B cell (primary cell): ENCODE results near the gene MSTO1. TPM values are rescaled to one million over a fixed set of nuclear protein-coding genes. Genes with fewer than 3 reads are reported as not detected.
"Not testable (repeated sequence)": the region's sequence is repeated elsewhere in the genome, so short reads cannot be mapped to it uniquely, and the experiment has no call there.

Source experiments
- ATAC-seq: fragments of 200-7000 bp; cut with Tn5 transposase; one replicate; pipeline ENCODE4 v1.10.0; 2021; ENCODE audit warnings: low read depth, mild to moderate bottlenecking, moderate number of reproducible peaks, moderate library complexity
- CTCF ChIA-PET: fragments of 350-600 bp; sonication (Branson Sonifier 250); formaldehyde crosslinking; loops from one replicate; lab custom pipeline; 2021; ENCODE audit warnings: antibody characterized with exemption, inconsistent platforms; lab: Charles Lee
- POLR2A ChIA-PET: fragments of 350-600 bp; sonication (Branson Sonifier 250); formaldehyde crosslinking; loops from one replicate; lab custom pipeline; 2021; ENCODE audit warnings: antibody characterized with exemption; lab: Charles Lee
- DNase-seq: peaks from one replicate; pipeline ENCODE4 v3.0.0; 2013
- H2AFZ ChIP-seq: 2 replicates; pipeline ENCODE4 v1.6.1; 2012; ENCODE audit warnings: mild to moderate bottlenecking, low read depth, low read length; ENCODE audit not compliant: insufficient read depth, poor library complexity, severe bottlenecking
- H3K27ac ChIP-seq, 2 donors: 1 replicate in 1 of 2; 2 replicates in 1 of 2; pipeline ENCODE4 v1.5.1; 2012 to 2013; ENCODE audit warnings: low read length in 2 of 2, mild to moderate bottlenecking in 2 of 2, moderate library complexity in 1 of 2
- H3K27me3 ChIP-seq, 4 experiments: fragments of 200-600 bp in 1 of 4; sonication (generic) in 1 of 4; replicated peaks in 1 of 4; 1 replicate in 2 of 4; 2 replicates in 2 of 4; pipeline versions ENCODE4 v1.6.1 to v1.7.0; 2013 to 2016; ENCODE audit warnings: low read length in 3 of 4, mild to moderate bottlenecking in 2 of 4, mixed read lengths in 1 of 4, moderate library complexity in 1 of 4; ENCODE audit not compliant: insufficient read depth in 4 of 4, control insufficient read depth in 3 of 4; ENCODE audit errors: control extremely low read depth in 1 of 4
- H3K36me3 ChIP-seq, 2 experiments: replicated peaks in 1 of 2; 1 replicate in 1 of 2; 2 replicates in 1 of 2; pipeline versions ENCODE4 v1.6.1 to v1.7.1; 2013; ENCODE audit warnings: low read length in 1 of 2; ENCODE audit not compliant: insufficient read depth in 2 of 2, control insufficient read depth in 1 of 2; ENCODE audit errors: control extremely low read depth in 1 of 2, extremely low read depth in 1 of 2
- H3K4me1 ChIP-seq, 2 donors: fragments of 200-600 bp in 1 of 2; sonication (generic) in 1 of 2; 1 replicate in 1 of 2; 2 replicates in 1 of 2; pipeline versions ENCODE4 v1.5.1 to v1.6.1; 2013 to 2017; ENCODE audit warnings: low read length in 2 of 2; ENCODE audit not compliant: control insufficient read depth in 2 of 2, insufficient read depth in 2 of 2
- H3K4me2 ChIP-seq: replicated peaks from 2 replicates; pipeline ENCODE3; 2012; ENCODE audit warnings: mild to moderate bottlenecking, low read depth, low read length; ENCODE audit not compliant: poor library complexity, severe bottlenecking
- H3K4me3 ChIP-seq, 5 experiments: fragments of 200-600 bp in 1 of 5; sonication (generic) in 1 of 5; 1 replicate in 3 of 5; 2 replicates in 2 of 5; pipeline versions ENCODE4 v1.5.1 to v1.7.0; 2011 to 2016; ENCODE audit warnings: low read length in 4 of 5, mild to moderate bottlenecking in 4 of 5, low read depth in 2 of 5, control low read depth in 1 of 5, moderate library complexity in 1 of 5; ENCODE audit not compliant: insufficient read depth in 1 of 5; ENCODE audit errors: control extremely low read depth in 1 of 5, extremely low read depth in 1 of 5
- H3K79me2 ChIP-seq: fragments of 200-600 bp; sonication (generic); one replicate; pipeline ENCODE4 v1.6.0; 2016; ENCODE audit warnings: low read length; ENCODE audit not compliant: control insufficient read depth, insufficient read depth
- H3K9ac ChIP-seq: fragments of 200-600 bp; sonication (generic); 2 replicates; pipeline ENCODE4 v1.6.1; 2017; ENCODE audit warnings: mild to moderate bottlenecking, low read length, moderate library complexity
- H3K9me3 ChIP-seq, 3 donors: one replicate each; pipeline versions ENCODE4 v1.6.1 to v1.7.1; 2013; ENCODE audit warnings: low read length in 2 of 3; ENCODE audit not compliant: control insufficient read depth in 2 of 3, insufficient read depth in 1 of 3; ENCODE audit errors: control extremely low read depth in 1 of 3
- H4K20me1 ChIP-seq: 2 replicates; pipeline ENCODE4 v1.6.0; 2012; ENCODE audit warnings: mild to moderate bottlenecking, low read length; ENCODE audit not compliant: insufficient read depth, control insufficient read depth, poor library complexity, severe bottlenecking
- H3K27ac Mint-ChIP-seq: one replicate; pipeline ENCODE4 v1.8.0; 2021; ENCODE audit warnings: mixed read lengths
- H3K27me3 Mint-ChIP-seq: one replicate; pipeline ENCODE4 v1.8.0; 2021; ENCODE audit warnings: mixed read lengths
- H3K4me1 Mint-ChIP-seq: one replicate; pipeline ENCODE4 v1.8.0; 2021; ENCODE audit warnings: mixed read lengths
- H3K4me3 Mint-ChIP-seq: one replicate; pipeline ENCODE4 v1.8.0; 2021; ENCODE audit warnings: mixed read lengths
- H3K9me3 Mint-ChIP-seq: one replicate; pipeline ENCODE4 v1.8.0; 2022; ENCODE audit warnings: mixed read lengths; ENCODE audit not compliant: insufficient read depth
- EZH2 ChIP-seq: IDR thresholded peaks from 2 replicates; pipeline ENCODE4 v1.6.1; 2012; ENCODE audit warnings: borderline replicate concordance, low read depth, mild to moderate bottlenecking, moderate library complexity, low read length; ENCODE audit not compliant: insufficient read depth, poor library complexity, severe bottlenecking
- WGBS: methylation state at CpG from one replicate; pipeline ENCODE4 v1.1.5; 2013; ENCODE audit warnings: missing lambda C conversion rate; ENCODE audit not compliant: insufficient coverage; 5-methylcytosine and 5-hydroxymethylcytosine counted together
- intact Hi-C: fragments of 100-400 bp; cut with micrococcal nuclease; formaldehyde crosslinking; loops from one replicate; pipeline ENCODE4 v1.10.0; 2022
- polyA plus RNA-seq: library from polyadenylated mRNA; depleted of rRNA; stranded (reverse); fragments of >200 nt; gene quantifications from 2 replicates; pipeline ENCODE4 v1.2.3, GENCODE V29; 2012
- total RNA-seq, 2 donors: library from RNA; stranded (reverse); fragments of 120-200 nt in 1 of 2; gene quantifications; 1 replicate in 1 of 2; 2 replicates in 1 of 2; pipeline versions ENCODE4 v1.2.3 to v1.2.4, GENCODE V29; 2013 to 2022
- TF ChIP-seq, protein P1 (sequence below): fragments of 200-600 bp; IDR thresholded peaks from one replicate; pipeline ENCODE4 v1.8.0; 2022; ENCODE audit warnings: antibody characterized with exemption, mild to moderate bottlenecking

Gene MSTO1
- total and polyA plus RNA-seq, 2 donors (not counting 1 experiment from before 2014, with no cell fraction given): 79.3 to 113 TPM

DNA sequence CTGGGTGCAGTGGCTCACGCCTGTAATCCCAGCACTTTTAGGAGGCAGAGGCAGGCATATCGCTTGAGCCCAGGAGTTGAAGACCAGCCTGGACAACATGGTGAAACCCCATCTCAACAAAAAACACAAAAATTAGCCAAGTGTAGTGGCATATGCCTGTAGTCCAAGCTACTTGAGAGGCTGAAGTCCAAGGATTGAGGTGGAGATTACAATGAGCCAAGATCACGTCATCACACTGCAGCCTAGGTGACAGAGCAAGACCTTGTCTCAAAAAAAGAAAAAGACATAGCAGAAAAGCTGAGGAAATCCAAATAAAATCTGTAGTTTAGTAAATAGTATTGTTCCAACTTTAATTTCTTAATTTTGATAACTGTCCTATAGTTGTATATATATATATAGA, 35.9 kb upstream of the MSTO1 start:
- Mint-ChIP-seq H3K9me3 (no peaks in the 10 kb centered on the region), H3K27me3 (no peaks in the 10 kb centered on the region), H3K4me3 (no peak overlapping the region), H3K4me1 (peaks cover 8% of the 10 kb centered on the region), H3K27ac (no peak overlapping the region)
- no peak for TF ChIP-seq EZH2
- TF ChIP-seq, protein P1, sequence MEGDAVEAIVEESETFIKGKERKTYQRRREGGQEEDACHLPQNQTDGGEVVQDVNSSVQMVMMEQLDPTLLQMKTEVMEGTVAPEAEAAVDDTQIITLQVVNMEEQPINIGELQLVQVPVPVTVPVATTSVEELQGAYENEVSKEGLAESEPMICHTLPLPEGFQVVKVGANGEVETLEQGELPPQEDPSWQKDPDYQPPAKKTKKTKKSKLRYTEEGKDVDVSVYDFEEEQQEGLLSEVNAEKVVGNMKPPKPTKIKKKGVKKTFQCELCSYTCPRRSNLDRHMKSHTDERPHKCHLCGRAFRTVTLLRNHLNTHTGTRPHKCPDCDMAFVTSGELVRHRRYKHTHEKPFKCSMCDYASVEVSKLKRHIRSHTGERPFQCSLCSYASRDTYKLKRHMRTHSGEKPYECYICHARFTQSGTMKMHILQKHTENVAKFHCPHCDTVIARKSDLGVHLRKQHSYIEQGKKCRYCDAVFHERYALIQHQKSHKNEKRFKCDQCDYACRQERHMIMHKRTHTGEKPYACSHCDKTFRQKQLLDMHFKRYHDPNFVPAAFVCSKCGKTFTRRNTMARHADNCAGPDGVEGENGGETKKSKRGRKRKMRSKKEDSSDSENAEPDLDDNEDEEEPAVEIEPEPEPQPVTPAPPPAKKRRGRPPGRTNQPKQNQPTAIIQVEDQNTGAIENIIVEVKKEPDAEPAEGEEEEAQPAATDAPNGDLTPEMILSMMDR: no peak
- no peaks in the 10 kb centered on the region for H3K4me1 ChIP-seq
- no peak overlapping the region for H3K4me2 ChIP-seq
- H4K20me1 ChIP-seq: peaks cover 4% of the 10 kb centered on the region
- no peak overlapping the region for H3K4me3 ChIP-seq
- H3K9ac ChIP-seq: no peak overlapping the region
- 100% methylated on average over 1 of the region's 3 CpGs for WGBS
- ATAC-seq (no peak), DNase-seq (no peak)
- H3K79me2 ChIP-seq: peaks cover 69% of the 10 kb centered on the region
- POLR2A ChIA-PET: no interaction called here
- intact Hi-C loops: no loop called here
- peaks cover 4 to 9% of the 10 kb centered on the region in 2 experiments for H3K36me3 ChIP-seq
- H3K27ac ChIP-seq: no peak overlapping the region
- no peaks in the 10 kb centered on the region for H3K27me3 ChIP-seq
- no peak overlapping the region for H2AFZ ChIP-seq
- no peaks in the 10 kb centered on the region for H3K9me3 ChIP-seq
- CTCF ChIA-PET: interaction anchor here (0.6 kb wide), 1 partner anchor 434 kb away, joined by 4 read pairs; no protein-coding TSS in a partner anchor

GRCh38 chr1:155575608-155576007, 34.4 kb upstream of the MSTO1 start:
- H3K9ac ChIP-seq, H3K4me1 ChIP-seq, intact Hi-C loops, H3K36me3 ChIP-seq, H3K27ac Mint-ChIP-seq, H2AFZ ChIP-seq, H3K4me1 Mint-ChIP-seq, POLR2A ChIA-PET, H3K9me3 Mint-ChIP-seq, H3K27me3 ChIP-seq, H3K4me2 ChIP-seq, ATAC-seq, H3K4me3 Mint-ChIP-seq, H3K4me3 ChIP-seq, H4K20me1 ChIP-seq, H3K27me3 Mint-ChIP-seq, CTCF ChIA-PET, H3K9me3 ChIP-seq, H3K27ac ChIP-seq, DNase-seq: not testable (repeated sequence)
- WGBS: 100% methylated on average over 1 of the region's 6 CpGs
- H3K79me2 ChIP-seq: peaks cover 60% of the 10 kb centered on the region

- H3K27ac ChIP-seq, DNase-seq, H3K9me3 ChIP-seq, H3K4me3 ChIP-seq, H3K4me1 ChIP-seq, intact Hi-C loops, CTCF ChIA-PET, ATAC-seq, H3K4me1 Mint-ChIP-seq, H3K27ac Mint-ChIP-seq, H3K27me3 ChIP-seq, H3K36me3 ChIP-seq, H3K27me3 Mint-ChIP-seq, H2AFZ ChIP-seq, H4K20me1 ChIP-seq, H3K9me3 Mint-ChIP-seq, H3K9ac ChIP-seq, H3K4me2 ChIP-seq, H3K4me3 Mint-ChIP-seq: not testable (repeated sequence)
- POLR2A ChIA-PET: interaction anchor here (0.6 kb wide), 1 partner anchor 56 kb away, joined by 5 read pairs; no protein-coding TSS in a partner anchor
- H3K79me2 ChIP-seq: peaks cover 12% of the 10 kb centered on the region
- 93% methylated on average over 3 of the region's 6 CpGs for WGBS
These were observed 26.2 kb upstream of the MSTO1 start for GRCh38 chr1:155583846-155584245.
